Tongue (tissue), 2 donors: ENCODE data around the gene MAS1. TPM values are rescaled to one million over a fixed set of nuclear protein-coding genes. Genes with fewer than 3 reads are reported as not detected.
"Not testable (repeated sequence)": the region's sequence is repeated elsewhere in the genome, so short reads cannot be mapped to it uniquely, and the experiment has no call there.

Experiments
- DNase-seq: peaks from one replicate; pipeline ENCODE4 v3.0.0-alpha.2; 2015
- total RNA-seq: library from RNA; depleted of rRNA; stranded (reverse); fragments of >200 nt; gene quantifications from one replicate; pipeline ENCODE4 v1.2.3, GENCODE V29; 2014

The MAS1 gene
- total RNA-seq, 1 donor from 2014 or later, result not detected

DNA sequence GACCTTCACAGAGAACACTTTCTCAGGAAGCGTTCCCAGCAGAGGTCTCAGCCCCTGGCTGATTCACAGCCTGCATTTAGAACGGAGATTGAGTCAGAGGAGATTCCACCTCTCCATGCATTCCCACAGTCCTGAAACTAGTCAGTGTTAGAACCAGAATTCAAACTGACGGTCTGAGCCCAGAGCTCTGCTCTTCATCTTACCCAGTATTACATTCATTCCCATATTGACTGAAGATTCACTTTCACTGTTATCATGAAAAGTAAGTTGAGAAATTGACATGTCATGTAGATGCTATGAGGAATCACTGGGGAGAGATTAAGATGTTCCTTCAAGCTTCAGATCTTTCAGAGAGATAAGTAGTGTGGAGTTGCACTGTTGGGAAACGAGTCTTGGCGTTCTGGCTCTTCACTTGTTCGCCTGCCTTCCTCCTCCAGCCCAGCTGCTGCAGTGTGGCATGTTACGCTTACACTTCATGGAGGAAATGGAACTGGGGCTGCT, 28.3 kb downstream of the MAS1 start:
- no peak for DNase-seq

DNA sequence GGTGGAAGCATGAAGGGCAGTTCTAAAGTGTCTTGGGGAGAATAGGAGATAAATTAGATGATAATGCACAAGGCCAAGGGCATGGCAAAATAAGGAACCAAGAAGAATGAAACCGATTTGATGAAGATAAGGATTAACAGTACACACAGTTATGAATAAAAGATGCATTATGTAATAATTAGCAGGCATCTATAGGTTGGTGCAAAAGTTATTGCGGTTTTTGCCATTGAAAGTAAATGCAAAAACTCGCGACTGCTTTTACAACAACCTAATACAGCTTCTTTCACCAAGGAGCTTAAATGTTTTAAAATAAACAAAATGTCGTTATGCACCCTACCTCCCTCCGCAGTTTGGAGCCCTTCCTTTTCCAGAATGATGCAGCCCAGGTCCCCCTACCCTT, 29.0 kb downstream of the MAS1 start:
- no peak for DNase-seq

DNA sequence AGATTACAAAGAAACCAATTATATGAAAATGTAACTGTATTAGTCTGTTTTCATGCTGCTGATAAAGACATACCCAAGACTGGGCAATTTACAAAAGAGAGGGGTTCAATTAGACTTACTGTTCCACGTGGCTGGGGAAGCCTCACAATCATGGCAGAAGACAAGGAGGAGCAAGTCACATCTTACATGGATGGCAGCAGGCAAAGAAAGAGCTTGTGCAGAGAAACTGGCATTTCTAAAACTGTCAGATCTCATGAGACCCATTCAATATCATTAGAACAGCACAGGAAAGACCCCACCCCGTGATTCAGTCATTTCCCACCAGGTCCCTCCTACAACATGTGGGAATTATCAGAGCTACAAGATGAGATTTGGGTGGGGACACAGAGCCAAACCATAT, 33.4 kb downstream of the MAS1 start:
- not testable (repeated sequence) for DNase-seq

DNA sequence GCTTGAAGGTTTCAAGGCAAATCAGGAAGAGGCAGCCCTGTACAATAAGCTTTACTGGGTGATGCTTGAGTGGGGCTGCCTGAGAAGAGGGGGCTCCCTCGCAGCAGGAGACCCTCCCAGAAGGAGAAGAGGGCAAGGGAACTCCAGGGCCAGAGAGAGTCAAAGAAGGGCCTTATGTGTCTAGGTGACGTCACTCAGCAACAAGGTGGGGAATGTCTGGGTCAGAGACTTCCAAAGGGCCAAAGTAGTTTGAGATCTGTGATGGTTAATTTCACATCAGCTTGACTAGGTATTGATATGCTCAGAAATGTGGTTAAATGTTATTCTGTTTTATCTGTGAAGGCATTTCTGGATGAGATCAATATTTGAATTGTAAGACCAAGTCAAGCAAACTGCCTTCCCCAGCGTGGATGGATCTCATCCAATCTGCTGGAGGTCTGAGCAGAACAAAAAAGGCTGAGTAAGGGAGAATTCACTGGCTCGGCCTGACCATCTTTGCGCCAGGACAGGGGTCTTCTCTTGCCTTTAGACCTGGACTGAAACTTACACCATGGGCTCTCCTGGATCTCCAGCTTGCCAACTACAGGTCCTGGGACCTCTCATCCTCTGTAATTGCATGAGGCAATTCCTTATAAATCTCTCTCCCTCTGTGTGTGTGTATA, 35.9 kb downstream of the MAS1 start:
- DNase-seq, result no peak

DNA sequence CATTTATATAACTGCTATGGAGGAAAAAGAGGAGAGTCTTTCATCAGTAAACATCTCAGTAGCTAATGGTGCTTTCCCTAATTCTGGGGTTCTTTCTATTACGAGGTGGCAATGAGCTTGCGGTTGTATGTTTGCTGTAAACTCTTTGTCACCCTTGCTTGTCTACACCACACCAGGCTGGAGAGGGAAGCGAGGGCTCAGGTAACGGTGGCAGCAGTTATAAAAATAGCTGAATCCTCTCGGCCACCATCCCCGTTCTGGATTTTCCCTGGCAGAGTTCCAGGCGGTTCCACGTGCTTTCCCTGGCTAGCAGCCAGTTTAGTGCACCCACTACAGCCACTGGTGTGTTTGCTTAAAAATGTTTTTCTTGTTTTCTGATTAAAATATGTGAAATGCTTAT, 39.0 kb downstream of the MAS1 start:
- DNase-seq, result peak; percentile 69

DNA sequence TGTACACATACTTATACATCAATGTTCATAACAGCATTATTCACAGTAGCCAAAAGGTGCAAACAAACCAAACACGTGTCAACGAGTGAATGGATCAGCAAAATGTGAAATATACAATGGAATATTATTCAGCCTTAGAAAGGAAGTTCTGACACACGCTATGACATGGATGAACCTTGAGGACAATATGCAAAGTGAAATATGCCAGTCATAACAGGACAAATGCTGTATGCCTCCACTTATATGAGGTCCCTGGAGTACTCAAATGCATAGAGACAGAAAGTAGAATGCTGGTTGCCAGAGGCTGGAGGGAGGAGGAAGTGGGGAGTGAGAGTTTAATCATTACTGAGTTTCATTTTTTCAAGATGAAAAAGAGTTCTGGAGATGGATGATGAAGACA, 40.3 kb downstream of the MAS1 start:
- DNase-seq, result no peak

DNA sequence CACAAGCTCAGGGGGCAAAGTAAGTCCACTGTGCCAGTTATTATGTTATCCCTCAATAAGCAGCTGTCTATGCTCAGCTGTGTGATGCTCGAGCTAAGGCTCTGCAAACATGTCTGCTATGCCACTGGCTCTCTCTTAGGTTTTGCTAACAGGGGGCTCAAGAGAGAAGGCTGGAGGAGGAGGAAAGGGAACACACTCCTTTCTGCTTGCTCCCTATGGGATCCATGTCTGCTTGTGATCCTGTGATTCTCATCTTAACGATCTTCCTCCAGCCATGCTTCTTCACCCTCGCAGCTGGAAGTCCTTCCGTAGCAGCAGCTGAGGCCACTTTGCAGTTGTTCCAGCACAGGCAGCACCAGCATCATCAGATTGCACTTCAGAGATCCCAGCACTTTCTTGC, 41.1 kb downstream of the MAS1 start:
- peak; percentile 68 for DNase-seq

DNA sequence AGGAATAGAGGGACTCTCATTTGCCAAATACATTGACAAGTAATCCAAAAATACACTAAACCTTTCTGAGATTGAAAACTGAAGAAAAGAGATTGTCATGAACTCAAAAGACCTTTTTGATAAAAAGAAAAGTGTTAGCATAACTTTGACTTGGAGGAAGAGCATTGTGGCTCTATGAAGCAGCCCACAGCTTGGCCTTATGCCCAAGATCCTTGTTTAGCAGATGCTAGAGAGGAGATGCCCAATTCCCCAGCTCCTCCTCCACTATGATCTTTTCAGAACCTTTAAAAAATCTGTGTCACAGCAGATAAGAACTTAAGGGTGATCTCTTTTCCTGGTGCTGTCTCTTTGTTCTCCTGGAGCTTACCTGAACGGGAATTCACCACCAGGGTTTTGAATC, 42.3 kb downstream of the MAS1 start:
- DNase-seq, result peak; percentile 31

DNA sequence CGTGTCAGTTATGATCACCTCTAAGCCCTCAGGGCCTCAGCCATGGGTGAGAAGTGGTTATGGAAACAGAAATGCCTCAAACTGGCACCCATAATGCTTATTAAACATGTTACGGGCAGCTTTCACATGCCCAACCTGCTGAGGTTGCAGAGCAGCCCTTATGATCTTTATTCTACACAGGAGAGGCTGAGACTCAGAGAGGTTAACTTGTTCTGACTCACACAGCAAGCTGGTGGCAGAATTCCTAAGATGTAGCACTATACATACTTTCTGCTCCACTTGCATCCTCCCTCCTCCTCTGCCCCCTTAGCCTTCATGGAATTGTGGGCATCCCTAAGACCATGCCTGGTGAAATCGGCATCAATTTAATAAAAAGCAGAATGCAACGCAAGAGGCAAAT, 43.4 kb downstream of the MAS1 start:
- no peak for DNase-seq

DNA sequence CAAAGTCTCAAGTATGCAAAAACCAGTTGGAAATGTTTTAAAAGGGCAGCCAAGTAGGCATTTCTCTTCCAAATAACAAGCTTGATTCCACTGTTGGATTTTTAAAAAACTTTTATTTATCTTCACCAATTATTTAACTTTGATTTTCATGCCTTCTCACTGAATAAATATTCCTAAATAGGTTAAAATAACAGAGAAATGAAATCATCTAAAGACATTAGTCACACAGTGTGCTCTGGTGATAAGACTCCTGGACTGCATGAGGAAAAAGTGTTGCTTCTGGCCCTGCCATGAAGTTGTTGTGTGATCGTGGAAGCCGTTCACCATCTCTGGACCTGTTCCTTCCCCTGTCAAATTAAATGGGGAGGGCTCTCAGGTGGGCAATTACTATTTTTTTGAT, 44.3 kb downstream of the MAS1 start:
- no peak for DNase-seq

DNA sequence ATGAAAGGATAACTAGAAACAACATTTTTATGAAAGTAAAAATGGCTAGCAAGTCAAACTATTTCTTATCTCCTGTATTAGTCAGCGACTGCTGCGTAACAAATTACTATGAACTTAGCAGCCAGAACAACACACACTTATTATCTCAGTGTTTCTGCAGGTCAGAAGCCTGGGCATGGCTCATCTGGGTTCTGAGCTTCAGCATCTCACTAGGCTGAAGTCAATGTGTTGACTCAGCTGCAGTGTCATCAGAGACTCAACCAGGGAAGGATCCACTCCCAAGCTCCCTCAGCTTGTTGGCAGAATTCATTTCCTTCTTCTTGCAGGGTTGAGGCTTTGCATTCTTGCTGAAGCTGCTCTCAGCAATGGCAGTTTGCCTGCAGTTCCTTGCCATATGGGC, 44.8 kb downstream of the MAS1 start:
- no peak for DNase-seq

DNA sequence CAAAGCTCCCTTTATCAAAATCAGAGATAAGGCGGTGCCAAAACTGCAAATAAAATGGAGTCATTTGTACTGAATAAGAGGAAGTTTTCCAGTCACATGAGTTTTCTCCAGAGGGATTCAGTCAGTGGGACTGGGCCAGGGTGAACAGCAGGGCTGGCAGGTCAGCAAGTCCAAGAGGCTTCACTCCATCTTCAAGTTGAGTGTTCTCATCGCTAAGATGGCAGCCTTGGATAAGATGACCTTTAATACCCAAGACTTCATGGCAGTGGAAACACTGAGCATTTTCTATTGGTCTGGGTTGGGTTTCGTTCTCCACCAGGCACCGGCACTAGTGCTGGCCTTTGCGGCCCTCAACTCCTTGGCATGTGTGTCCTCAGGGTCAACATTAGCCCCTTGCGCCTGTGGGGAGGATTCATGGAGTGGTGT, 48.8 kb downstream of the MAS1 start:
- DNase-seq, result no peak

Other genes starting within 250 kb of the MAS1 start
- gene SOD2, start 197.7 kb upstream of the MAS1 start, total RNA-seq, result 216 TPM
- 91.8 TPM for gene WTAP, start 163.5 kb upstream of the MAS1 start, total RNA-seq
- 6.4 TPM for gene ACAT2, start 128.9 kb upstream of the MAS1 start, total RNA-seq
- 202 TPM for gene TCP1, start 101.4 kb upstream of the MAS1 start, total RNA-seq
- 62.6 TPM for gene MRPL18, start 100.5 kb upstream of the MAS1 start, total RNA-seq
- gene PNLDC1, start 90.7 kb upstream of the MAS1 start, total RNA-seq, result 0.82 TPM
- gene IGF2R, start 78.1 kb downstream of the MAS1 start, total RNA-seq, result 239 TPM
- gene SLC22A1, start 230.8 kb downstream of the MAS1 start, total RNA-seq, result not detected